Keratinocyte (primary cell): ENCODE results near the gene MYH7B. TPM values are rescaled to one million over a fixed set of nuclear protein-coding genes. Genes with fewer than 3 reads are reported as not detected.
A peak's percentile ranks its signal among the peaks of the same experiment; 100 is the strongest.

ENCODE experiments used
- DNase-seq: peaks from one replicate; pipeline ENCODE4 v3.0.0-alpha.2; 2011; ENCODE audit warnings: low read depth, missing footprints, low spot score
- FAIRE-seq: peaks from 2 replicates; lab custom pipeline; 2011; peaks lifted over from hg19 to GRCh38; lab: Jason Lieb, UNC
- H2AFZ ChIP-seq: 2 replicates; pipeline ENCODE4 v1.6.0; 2012; ENCODE audit warnings: low read length, control low read depth, inconsistent platforms; ENCODE audit not compliant: control insufficient read depth
- H3K27ac ChIP-seq: 2 replicates; pipeline ENCODE4 v1.5.1; 2011; ENCODE audit warnings: low read length; ENCODE audit not compliant: control insufficient read depth, insufficient read depth
- H3K27me3 ChIP-seq: 3 replicates; pipeline ENCODE4 v1.6.0; 2011; ENCODE audit warnings: low read length; ENCODE audit not compliant: control insufficient read depth, insufficient read depth; ENCODE audit errors: extremely low read depth
- H3K36me3 ChIP-seq, 2 experiments: 2 replicates in 1 of 2; 3 replicates in 1 of 2; pipeline ENCODE4 v1.5.1; 2011; ENCODE audit warnings: low read length in 2 of 2, mild to moderate bottlenecking in 1 of 2; ENCODE audit not compliant: control insufficient read depth in 2 of 2, insufficient read depth in 2 of 2; ENCODE audit errors: extremely low read depth in 1 of 2
- H3K4me1 ChIP-seq: 3 replicates; pipeline ENCODE4 v1.5.1; 2011; ENCODE audit warnings: low read length; ENCODE audit not compliant: control insufficient read depth, insufficient read depth; ENCODE audit errors: extremely low read depth
- H3K4me2 ChIP-seq: 3 replicates; pipeline ENCODE4 v1.6.0; 2011; ENCODE audit warnings: low read depth, low read length; ENCODE audit not compliant: control insufficient read depth, insufficient read depth; ENCODE audit errors: extremely low read depth
- H3K4me3 ChIP-seq, 3 experiments: fragments of 200-600 bp in 1 of 3; sonication (generic) in 1 of 3; 2 replicates in 2 of 3; 3 replicates in 1 of 3; pipeline ENCODE4 v1.5.1; 2011 to 2016; ENCODE audit warnings: low read length in 3 of 3, mild to moderate bottlenecking in 3 of 3, control low read depth in 2 of 3, inconsistent platforms in 1 of 3, low read depth in 1 of 3, mixed read lengths in 1 of 3, mixed run types in 1 of 3, moderate library complexity in 1 of 3; ENCODE audit not compliant: control insufficient read depth in 2 of 3, insufficient read depth in 2 of 3; ENCODE audit errors: extremely low read depth in 1 of 3
- H3K79me2 ChIP-seq: 2 replicates; pipeline ENCODE4 v1.6.0; 2012; ENCODE audit warnings: low read length; ENCODE audit not compliant: control insufficient read depth, insufficient read depth
- H3K9ac ChIP-seq: 3 replicates; pipeline ENCODE4 v1.6.0; 2011; ENCODE audit warnings: low read length; ENCODE audit not compliant: control insufficient read depth, insufficient read depth; ENCODE audit errors: extremely low read depth
- H3K9me1 ChIP-seq: 3 replicates; pipeline ENCODE4 v1.6.0; 2011; ENCODE audit warnings: low read length; ENCODE audit not compliant: control insufficient read depth, insufficient read depth; ENCODE audit errors: extremely low read depth
- H3K9me3 ChIP-seq: 2 replicates; pipeline ENCODE4 v1.5.1; 2012; ENCODE audit warnings: low read depth, low read length; ENCODE audit not compliant: control insufficient read depth
- H4K20me1 ChIP-seq: 3 replicates; pipeline ENCODE4 v1.6.0; 2011; ENCODE audit warnings: low read length; ENCODE audit not compliant: control insufficient read depth, insufficient read depth; ENCODE audit errors: extremely low read depth
- CTCF ChIP-seq, 3 experiments: IDR thresholded peaks in 1 of 3; conservative IDR thresholded peaks in 1 of 3; optimal IDR thresholded peaks in 1 of 3; 2 replicates in 2 of 3; 3 replicates in 1 of 3; pipeline versions ENCODE3 to v1.5.1; 2011; ENCODE audit warnings: low read length in 3 of 3, mild to moderate bottlenecking in 3 of 3, moderate library complexity in 2 of 3, control low read depth in 1 of 3, inconsistent platforms in 1 of 3; ENCODE audit not compliant: insufficient read depth in 2 of 3; ENCODE audit errors: extremely low read depth in 1 of 3
- EZH2 ChIP-seq: IDR thresholded peaks from one replicate; pipeline ENCODE4 v1.6.1; 2012; ENCODE audit warnings: inconsistent platforms, mild to moderate bottlenecking, low read length, moderate library complexity
- dilution Hi-C: fragments of 300-500 bp; cut with MboI; formaldehyde crosslinking; loops from one replicate; pipeline ENCODE4 v1.7.0; 2020; ENCODE audit warnings: low sequenced_read_pairs; ENCODE audit not compliant: extremely low pct_ligation_motif_present
- polyA plus RNA-seq, 5 experiments: library from polyadenylated mRNA; depleted of rRNA in 3 of 5; stranded (reverse) in 3 of 5; stranded (forward) in 1 of 5; unstranded in 1 of 5; fragments of >200 nt; gene quantifications; 1 replicate in 1 of 5; 2 replicates in 3 of 5; 3 replicates in 1 of 5; pipeline versions ENCODE4 v1.2.1 to v1.2.3, GENCODE V29; 2011 to 2012; ENCODE audit warnings: missing spikeins in 2 of 5, low read depth in 1 of 5, low replicate concordance in 1 of 5

Gene MYH7B
- polyA plus RNA-seq, 1 donor (not counting 4 experiments of a cell fraction or from before 2014, with no cell fraction given): 0.01 TPM

DNA sequence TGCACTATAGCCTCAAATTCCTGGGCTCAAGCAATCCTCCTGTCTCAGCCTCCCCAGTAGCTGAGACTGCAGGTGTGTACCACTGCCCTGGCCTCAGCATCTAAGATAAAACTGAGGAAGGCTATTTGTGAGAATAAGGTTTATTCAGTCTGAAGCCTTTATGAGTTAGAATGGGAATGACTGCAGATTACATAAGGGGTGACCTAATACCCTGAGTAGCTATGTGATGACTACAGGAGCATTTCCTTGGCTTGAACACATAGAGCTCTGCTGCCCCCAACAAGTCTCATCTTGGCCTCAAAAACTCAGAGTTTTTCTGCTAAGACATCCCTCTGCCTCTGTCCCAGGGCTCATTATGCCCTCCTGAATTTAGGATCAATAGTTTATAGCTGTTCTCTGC is 7.6 kb upstream of the MYH7B start:
- Histone ChIP-seq H3K9me1 (peaks cover 2% of the 10 kb centered on the region), H3K9me3 (no peaks in the 10 kb centered on the region), H3K27me3 (no peaks in the 10 kb centered on the region), H3K27ac (peak overlapping the region; percentile 39), H4K20me1 (no peaks in the 10 kb centered on the region), H3K36me3 (peaks cover 4 to 12% of the 10 kb centered on the region in 2 experiments), H3K9ac (no peak overlapping the region), H2AFZ (no peak overlapping the region), H3K4me3 (no peak overlapping the region), H3K79me2 (peaks cover 5% of the 10 kb centered on the region), H3K4me1 (peaks cover 47% of the 10 kb centered on the region), H3K4me2 (peak overlapping the region; percentile 30)
- dilution Hi-C loops: no loop called here
- TF ChIP-seq EZH2 (no peak), CTCF (optimal IDR thresholded peaks at IDR 0.05 in 1 of 3, IDR thresholded peaks at IDR 0.05 in 1 of 3, conservative IDR thresholded peaks at IDR 0.05 in 1 of 3; ENCODE audit: extremely low read depth in 1 of 3, insufficient read depth in 2 of 3, low read length in 3 of 3) (peak in 1 of 3 experiments; percentile 39)
- no peak for DNase-seq
- peak; percentile 64 for FAIRE-seq

DNA sequence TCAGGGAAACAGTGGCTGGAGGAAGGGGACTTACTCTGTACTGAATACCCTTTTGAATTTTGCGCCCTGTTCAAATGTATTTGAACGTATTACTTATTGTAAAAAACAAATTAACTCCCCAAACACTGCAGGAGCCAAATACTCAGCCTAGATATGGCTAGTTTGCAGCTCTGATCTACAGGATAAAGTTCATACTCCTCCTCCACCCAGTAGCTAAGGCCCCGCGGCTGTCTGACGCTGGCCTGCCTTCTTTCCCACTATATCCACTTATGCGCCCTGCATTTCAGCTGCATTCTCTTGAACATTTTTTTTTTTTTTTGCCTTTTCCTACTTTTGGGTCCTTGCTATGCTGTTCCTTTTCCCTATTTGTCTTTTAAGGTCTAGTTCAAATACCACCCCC is 6.5 kb upstream of the MYH7B start:
- no peak for FAIRE-seq

More for the DNA sequence above, 6.5 kb upstream of the MYH7B start:
- Histone ChIP-seq H3K9ac (no peak overlapping the region), H3K9me3 (no peaks in the 10 kb centered on the region), H3K79me2 (peaks cover 5% of the 10 kb centered on the region), H3K4me2 (no peak overlapping the region), H4K20me1 (no peaks in the 10 kb centered on the region), H2AFZ (no peak overlapping the region), H3K27me3 (no peaks in the 10 kb centered on the region), H3K27ac (no peak overlapping the region), H3K4me1 (peaks cover 46% of the 10 kb centered on the region), H3K36me3 (peaks cover 3 to 12% of the 10 kb centered on the region in 2 experiments), H3K9me1 (peaks cover 2% of the 10 kb centered on the region), H3K4me3 (no peak overlapping the region)
- dilution Hi-C loops: no loop called here
- no peak for TF ChIP-seq EZH2
- no peak for TF ChIP-seq CTCF (optimal IDR thresholded peaks at IDR 0.05 in 1 of 3, IDR thresholded peaks at IDR 0.05 in 1 of 3, conservative IDR thresholded peaks at IDR 0.05 in 1 of 3; ENCODE audit: extremely low read depth in 1 of 3, insufficient read depth in 2 of 3, low read length in 3 of 3)
- DNase-seq: no peak
